SK-N-SH treated with all-trans-retinoic acid at 6 μM for 48 hours (cell line): ENCODE results near the gene ARAP1.

Experiments
- ATAC-seq: fragments of 200-7000 bp; cut with Tn5 transposase; 3 replicates; pipeline ENCODE4 v1.9.1; 2020; ENCODE audit warnings: mild to moderate bottlenecking, moderate library complexity
- ARNTL ChIP-seq: fragments of 450-650 bp; formaldehyde crosslinking; IDR thresholded peaks from 2 replicates; pipeline ENCODE4 v1.5.0; 2020; ENCODE audit warnings: low read depth, mild to moderate bottlenecking, moderate library complexity, borderline replicate concordance
- ESRRG ChIP-seq: fragments of 250-450 bp; sonication (Bioruptor Pico); IDR thresholded peaks from 2 replicates; pipeline ENCODE4 v1.6.1; 2021; ENCODE audit warnings: mild to moderate bottlenecking
- ISL1 ChIP-seq: fragments of 250-450 bp; sonication (Bioruptor Pico); IDR thresholded peaks from 2 replicates; pipeline ENCODE4 v2.1.2; 2022; ENCODE audit warnings: mild to moderate bottlenecking, moderate library complexity
- OSR1 ChIP-seq: fragments of 250-450 bp; sonication (Bioruptor Pico); IDR thresholded peaks from 2 replicates; pipeline ENCODE4 v1.8.0; 2022; ENCODE audit warnings: moderate library complexity, mild to moderate bottlenecking, inconsistent platforms
- RARB ChIP-seq: fragments of 250-450 bp; sonication (Bioruptor Pico); IDR thresholded peaks from 2 replicates; pipeline ENCODE4 v1.8.0; 2021; ENCODE audit warnings: mild to moderate bottlenecking, moderate library complexity
- SNAI2 ChIP-seq: fragments of 250-450 bp; sonication (Bioruptor Pico); IDR thresholded peaks from 2 replicates; pipeline ENCODE4 v1.5.0; 2020; ENCODE audit warnings: mild to moderate bottlenecking, moderate library complexity
- TCF4 ChIP-seq: fragments of 250-450 bp; sonication (Bioruptor Pico); IDR thresholded peaks from 2 replicates; pipeline ENCODE4 v1.8.0; 2021; ENCODE audit warnings: mild to moderate bottlenecking, moderate library complexity, borderline replicate concordance
- TOX ChIP-seq: fragments of 250-450 bp; sonication (Bioruptor Pico); IDR thresholded peaks from 2 replicates; pipeline ENCODE4 v1.8.0; 2021; ENCODE audit warnings: mild to moderate bottlenecking, moderate library complexity, borderline replicate concordance
- ZC3H10 ChIP-seq: fragments of 250-450 bp; sonication (Bioruptor Pico); IDR thresholded peaks from 2 replicates; pipeline ENCODE4 v1.5.1; 2021; ENCODE audit warnings: mild to moderate bottlenecking, moderate library complexity
- ZFP3 ChIP-seq: fragments of 250-450 bp; sonication (Bioruptor Pico); IDR thresholded peaks from 2 replicates; pipeline ENCODE4 v1.5.0; 2020; ENCODE audit warnings: mild to moderate bottlenecking, moderate library complexity
- ZFP30 ChIP-seq: fragments of 450-650 bp; formaldehyde crosslinking; IDR thresholded peaks from 2 replicates; pipeline ENCODE4 v1.5.0; 2022; ENCODE audit warnings: mild to moderate bottlenecking, moderate library complexity
- ZNF565 ChIP-seq: fragments of 450-650 bp; formaldehyde crosslinking; conservative IDR thresholded peaks from 2 replicates; pipeline ENCODE4 v1.5.0; 2020; ENCODE audit warnings: low read depth, mild to moderate bottlenecking, moderate library complexity
- ZNF70 ChIP-seq: fragments of 450-650 bp; formaldehyde crosslinking; IDR thresholded peaks from 2 replicates; pipeline ENCODE4 v1.5.0; 2020; ENCODE audit warnings: mild to moderate bottlenecking, moderate library complexity
- ZNF8 ChIP-seq: fragments of 450-650 bp; formaldehyde crosslinking; IDR thresholded peaks from 2 replicates; pipeline ENCODE4 v1.5.0; 2020; ENCODE audit warnings: mild to moderate bottlenecking, moderate library complexity
- TF ChIP-seq, protein P1 (sequence below): fragments of 250-450 bp; sonication (Bioruptor Pico); IDR thresholded peaks from 2 replicates; pipeline ENCODE4 v1.8.0; 2021; ENCODE audit warnings: low read depth, mild to moderate bottlenecking, moderate library complexity, borderline replicate concordance
- TF ChIP-seq, protein P2 (sequence below): fragments of 250-450 bp; sonication (Bioruptor Pico); IDR thresholded peaks from 2 replicates; pipeline ENCODE4 v1.5.1; 2020; ENCODE audit warnings: low read depth, mild to moderate bottlenecking, moderate library complexity
- TF ChIP-seq, protein P3 (sequence below): fragments of 250-450 bp; sonication (Bioruptor Pico); IDR thresholded peaks from 2 replicates; pipeline ENCODE4 v1.8.0; 2020; ENCODE audit warnings: mild to moderate bottlenecking, moderate library complexity, borderline replicate concordance
- TF ChIP-seq, protein P4 (sequence below): fragments of 250-450 bp; sonication (Bioruptor Pico); IDR thresholded peaks from 2 replicates; pipeline ENCODE4 v1.5.0; 2020; ENCODE audit warnings: mild to moderate bottlenecking, moderate library complexity

Gene ARAP1

DNA sequence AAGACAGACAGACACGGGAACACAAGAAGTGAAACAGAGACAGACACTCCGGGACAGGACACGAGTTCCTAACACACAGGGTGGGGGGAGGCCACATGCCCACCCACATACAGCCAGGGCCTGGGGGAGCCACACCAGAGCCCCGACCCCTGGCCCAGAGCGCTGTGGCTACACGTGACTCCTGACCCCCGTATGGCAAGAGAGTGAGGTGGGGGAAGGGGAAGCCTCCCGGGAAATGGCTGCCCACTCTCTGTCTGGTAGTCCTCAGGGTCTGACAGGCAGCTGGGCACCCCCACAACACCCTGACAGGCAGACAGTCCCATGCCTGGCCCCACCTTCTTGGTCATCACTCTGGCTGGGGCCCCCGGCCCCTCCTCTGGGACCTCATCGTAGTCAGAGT is 39.4 kb downstream of the ARAP1 start:
- TF ChIP-seq ZC3H10 (no peak), ARNTL (CRISPR knock-in tag) (no peak), ISL1 (CRISPR knock-in tag) (no peak), ZFP3 (CRISPR knock-in tag) (no peak), OSR1 (CRISPR knock-in tag) (no peak), ZNF565 (CRISPR knock-in tag) (no peak), RARB (no peak), TCF4 (CRISPR knock-in tag) (no peak), TOX (no peak), ZNF70 (CRISPR knock-in tag) (no peak), ESRRG (CRISPR knock-in tag) (no peak), SNAI2 (CRISPR knock-in tag) (no peak)
- TF ChIP-seq, protein P1, sequence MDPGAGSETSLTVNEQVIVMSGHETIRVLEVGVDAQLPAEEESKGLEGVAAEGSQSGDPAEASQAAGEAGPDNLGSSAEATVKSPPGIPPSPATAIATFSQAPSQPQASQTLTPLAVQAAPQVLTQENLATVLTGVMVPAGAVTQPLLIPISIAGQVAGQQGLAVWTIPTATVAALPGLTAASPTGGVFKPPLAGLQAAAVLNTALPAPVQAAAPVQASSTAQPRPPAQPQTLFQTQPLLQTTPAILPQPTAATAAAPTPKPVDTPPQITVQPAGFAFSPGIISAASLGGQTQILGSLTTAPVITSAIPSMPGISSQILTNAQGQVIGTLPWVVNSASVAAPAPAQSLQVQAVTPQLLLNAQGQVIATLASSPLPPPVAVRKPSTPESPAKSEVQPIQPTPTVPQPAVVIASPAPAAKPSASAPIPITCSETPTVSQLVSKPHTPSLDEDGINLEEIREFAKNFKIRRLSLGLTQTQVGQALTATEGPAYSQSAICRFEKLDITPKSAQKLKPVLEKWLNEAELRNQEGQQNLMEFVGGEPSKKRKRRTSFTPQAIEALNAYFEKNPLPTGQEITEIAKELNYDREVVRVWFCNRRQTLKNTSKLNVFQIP (CRISPR knock-in tag) = no peak
- TF ChIP-seq, protein P2, sequence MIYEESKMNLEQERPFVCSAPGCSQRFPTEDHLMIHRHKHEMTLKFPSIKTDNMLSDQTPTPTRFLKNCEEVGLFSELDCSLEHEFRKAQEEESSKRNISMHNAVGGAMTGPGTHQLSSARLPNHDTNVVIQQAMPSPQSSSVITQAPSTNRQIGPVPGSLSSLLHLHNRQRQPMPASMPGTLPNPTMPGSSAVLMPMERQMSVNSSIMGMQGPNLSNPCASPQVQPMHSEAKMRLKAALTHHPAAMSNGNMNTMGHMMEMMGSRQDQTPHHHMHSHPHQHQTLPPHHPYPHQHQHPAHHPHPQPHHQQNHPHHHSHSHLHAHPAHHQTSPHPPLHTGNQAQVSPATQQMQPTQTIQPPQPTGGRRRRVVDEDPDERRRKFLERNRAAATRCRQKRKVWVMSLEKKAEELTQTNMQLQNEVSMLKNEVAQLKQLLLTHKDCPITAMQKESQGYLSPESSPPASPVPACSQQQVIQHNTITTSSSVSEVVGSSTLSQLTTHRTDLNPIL = no peak
- TF ChIP-seq, protein P3, sequence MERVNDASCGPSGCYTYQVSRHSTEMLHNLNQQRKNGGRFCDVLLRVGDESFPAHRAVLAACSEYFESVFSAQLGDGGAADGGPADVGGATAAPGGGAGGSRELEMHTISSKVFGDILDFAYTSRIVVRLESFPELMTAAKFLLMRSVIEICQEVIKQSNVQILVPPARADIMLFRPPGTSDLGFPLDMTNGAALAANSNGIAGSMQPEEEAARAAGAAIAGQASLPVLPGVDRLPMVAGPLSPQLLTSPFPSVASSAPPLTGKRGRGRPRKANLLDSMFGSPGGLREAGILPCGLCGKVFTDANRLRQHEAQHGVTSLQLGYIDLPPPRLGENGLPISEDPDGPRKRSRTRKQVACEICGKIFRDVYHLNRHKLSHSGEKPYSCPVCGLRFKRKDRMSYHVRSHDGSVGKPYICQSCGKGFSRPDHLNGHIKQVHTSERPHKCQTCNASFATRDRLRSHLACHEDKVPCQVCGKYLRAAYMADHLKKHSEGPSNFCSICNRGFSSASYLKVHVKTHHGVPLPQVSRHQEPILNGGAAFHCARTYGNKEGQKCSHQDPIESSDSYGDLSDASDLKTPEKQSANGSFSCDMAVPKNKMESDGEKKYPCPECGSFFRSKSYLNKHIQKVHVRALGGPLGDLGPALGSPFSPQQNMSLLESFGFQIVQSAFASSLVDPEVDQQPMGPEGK = no peak
- TF ChIP-seq, protein P4, sequence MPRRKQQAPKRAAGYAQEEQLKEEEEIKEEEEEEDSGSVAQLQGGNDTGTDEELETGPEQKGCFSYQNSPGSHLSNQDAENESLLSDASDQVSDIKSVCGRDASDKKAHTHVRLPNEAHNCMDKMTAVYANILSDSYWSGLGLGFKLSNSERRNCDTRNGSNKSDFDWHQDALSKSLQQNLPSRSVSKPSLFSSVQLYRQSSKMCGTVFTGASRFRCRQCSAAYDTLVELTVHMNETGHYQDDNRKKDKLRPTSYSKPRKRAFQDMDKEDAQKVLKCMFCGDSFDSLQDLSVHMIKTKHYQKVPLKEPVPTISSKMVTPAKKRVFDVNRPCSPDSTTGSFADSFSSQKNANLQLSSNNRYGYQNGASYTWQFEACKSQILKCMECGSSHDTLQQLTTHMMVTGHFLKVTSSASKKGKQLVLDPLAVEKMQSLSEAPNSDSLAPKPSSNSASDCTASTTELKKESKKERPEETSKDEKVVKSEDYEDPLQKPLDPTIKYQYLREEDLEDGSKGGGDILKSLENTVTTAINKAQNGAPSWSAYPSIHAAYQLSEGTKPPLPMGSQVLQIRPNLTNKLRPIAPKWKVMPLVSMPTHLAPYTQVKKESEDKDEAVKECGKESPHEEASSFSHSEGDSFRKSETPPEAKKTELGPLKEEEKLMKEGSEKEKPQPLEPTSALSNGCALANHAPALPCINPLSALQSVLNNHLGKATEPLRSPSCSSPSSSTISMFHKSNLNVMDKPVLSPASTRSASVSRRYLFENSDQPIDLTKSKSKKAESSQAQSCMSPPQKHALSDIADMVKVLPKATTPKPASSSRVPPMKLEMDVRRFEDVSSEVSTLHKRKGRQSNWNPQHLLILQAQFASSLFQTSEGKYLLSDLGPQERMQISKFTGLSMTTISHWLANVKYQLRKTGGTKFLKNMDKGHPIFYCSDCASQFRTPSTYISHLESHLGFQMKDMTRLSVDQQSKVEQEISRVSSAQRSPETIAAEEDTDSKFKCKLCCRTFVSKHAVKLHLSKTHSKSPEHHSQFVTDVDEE (CRISPR knock-in tag) = no peak
- TF ChIP-seq, all 23 proteins: peak for 0
- ATAC-seq = no peak

DNA sequence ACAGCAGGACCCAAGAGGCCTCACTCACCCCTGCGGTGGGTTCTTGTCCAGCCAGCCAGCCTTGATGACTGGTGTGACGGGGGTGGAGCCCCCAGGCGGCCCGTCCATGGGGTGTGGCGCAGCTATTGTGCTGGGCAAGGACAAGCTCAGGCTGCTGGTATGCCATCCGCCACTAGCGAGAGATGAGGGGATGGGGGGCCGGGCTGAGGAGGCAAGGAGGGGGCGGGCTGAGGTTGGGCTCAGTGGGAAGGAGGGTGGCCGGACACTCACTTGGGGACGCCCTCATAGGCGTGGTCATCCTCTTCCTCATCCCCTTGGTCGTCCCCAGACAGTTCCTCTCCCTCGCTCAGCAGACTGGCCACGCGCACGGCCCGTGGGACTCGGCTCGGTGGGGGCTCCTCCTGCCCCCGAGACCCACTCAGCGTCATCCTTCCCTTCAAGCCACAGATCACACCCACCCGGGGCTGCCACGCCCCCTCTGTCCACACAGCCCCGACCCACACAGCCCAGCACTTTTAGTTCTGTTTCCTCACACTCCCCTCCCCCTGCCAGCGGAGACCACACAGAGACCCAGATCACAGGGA is 39.9 kb downstream of the ARAP1 start:
- TF ChIP-seq ZNF8 = no peak
- TF ChIP-seq ZFP30 = no peak
- no peak for TF ChIP-seq ZNF565 (CRISPR knock-in tag)
- no peak for TF ChIP-seq ZFP3 (CRISPR knock-in tag)
- no peak for TF ChIP-seq TOX
- no peak for TF ChIP-seq ESRRG (CRISPR knock-in tag)
- no peak for ATAC-seq

DNA sequence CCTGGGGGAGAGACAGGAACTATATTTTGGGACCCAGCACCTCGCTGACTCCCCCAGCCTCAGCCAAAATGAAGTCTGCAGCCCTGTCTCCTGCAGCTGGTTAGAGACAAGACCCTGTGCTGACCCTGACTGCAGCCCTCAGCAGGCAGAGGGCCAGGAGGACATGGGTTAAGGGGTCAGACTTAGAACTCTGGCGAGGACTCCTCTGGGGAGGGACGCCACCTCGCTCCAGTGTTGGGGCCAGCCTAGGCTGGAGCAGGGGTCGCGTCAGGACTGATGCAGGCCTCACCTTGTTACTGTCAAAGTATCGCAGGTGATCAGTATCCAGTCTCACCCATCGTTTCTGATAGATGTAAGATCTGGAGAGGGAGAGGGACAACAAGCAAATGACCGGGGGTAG is 41.1 kb downstream of the ARAP1 start:
- TF ChIP-seq ZNF70 (CRISPR knock-in tag) = no peak
- TF ChIP-seq, protein P4 (CRISPR knock-in tag) = no peak
- no peak for ATAC-seq

DNA sequence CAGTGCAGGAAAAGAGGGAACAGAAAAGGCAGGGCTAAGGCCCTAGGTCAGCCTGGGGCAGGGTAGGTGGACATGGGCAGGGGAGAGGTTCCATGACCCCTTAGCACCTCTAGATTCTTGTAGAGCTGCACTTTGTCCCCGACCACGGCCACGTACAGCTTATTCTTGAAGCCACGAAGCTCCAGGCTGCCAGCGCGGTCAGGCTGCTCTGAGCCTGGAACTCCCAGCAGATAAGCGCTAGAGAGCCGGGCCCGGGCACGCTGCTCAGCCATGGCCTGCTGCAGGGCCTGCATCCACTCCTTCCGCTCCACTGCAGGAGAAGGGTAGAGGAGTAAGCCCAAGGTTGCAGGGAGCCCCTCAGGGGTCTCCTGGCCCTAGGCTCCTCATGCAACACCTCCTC is 41.9 kb downstream of the ARAP1 start:
- no peak for ATAC-seq
- TF ChIP-seq, protein P4 (CRISPR knock-in tag) = no peak
